ENCODE measurements around the gene RTN4. TPM values are rescaled to one million over a fixed set of nuclear protein-coding genes. Genes with fewer than 3 reads are reported as not detected.
"Not testable (repeated sequence)": the region's sequence is repeated elsewhere in the genome, so short reads cannot be mapped to it uniquely, and the experiment has no call there.

Gene RTN4
- total and polyA plus RNA-seq, 8 donors = 181 to 373 (median 200) TPM

DNA sequence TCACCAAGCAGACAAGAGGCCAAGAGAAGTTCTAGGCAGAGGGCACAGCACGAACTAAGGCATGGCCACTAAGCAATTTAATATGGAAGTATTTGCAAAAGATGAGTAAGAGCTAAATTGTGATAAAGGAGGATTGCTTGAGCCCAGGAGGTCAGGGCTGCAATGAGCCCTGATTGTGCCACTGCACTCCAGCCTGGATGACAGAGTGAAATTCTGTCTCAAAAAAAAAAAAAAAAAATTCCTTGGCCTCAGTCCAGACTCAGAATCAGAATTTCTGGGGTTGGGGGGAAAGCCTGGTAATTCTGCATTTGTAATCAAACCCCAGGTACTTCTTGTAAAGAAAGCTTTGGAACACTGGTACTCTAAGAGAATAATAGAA, 46.8 kb upstream of the RTN4 start:
- Histone ChIP-seq H3K4me1 (peaks cover 5 to 85% of the 10 kb centered on the region in 2 donors), H3K36me3 (no peaks in the 10 kb centered on the region), H3K27me3 (no peaks in the 10 kb centered on the region), H3K4me3 (no peak overlapping the region), H3K27ac (peak overlapping the region; percentile 30 to 53), H3K9me3 (no peaks in the 10 kb centered on the region)
- no peak for TF ChIP-seq CTCF (IDR thresholded peaks at IDR 0.05)
- no peak for ATAC-seq
- intact Hi-C loops (cut with DNase I) = no loop called here
- DNase-seq = no peak

DNA sequence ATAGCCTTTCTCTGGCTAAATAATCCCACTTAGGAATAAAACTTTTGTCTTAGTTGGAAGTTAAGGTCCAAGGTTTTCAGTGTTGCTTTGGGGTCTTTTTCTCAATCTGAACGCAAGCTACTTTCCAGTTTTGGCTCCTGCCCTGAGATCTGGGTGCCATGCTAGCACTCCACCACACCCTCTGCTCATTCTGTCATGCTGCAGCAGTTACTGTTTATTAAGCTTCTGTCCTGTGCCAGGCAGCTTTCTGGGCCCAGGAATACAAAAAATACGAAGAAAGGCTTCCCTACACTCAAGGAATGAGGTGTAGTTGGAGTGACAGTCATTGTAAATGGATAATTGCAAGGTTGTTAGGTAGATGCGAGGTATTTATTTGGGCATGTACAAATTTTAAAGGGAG, 46.3 kb upstream of the RTN4 start:
- no peak for TF ChIP-seq CTCF (IDR thresholded peaks at IDR 0.05)
- DNase-seq (no peak), ATAC-seq (no peak)
- Histone ChIP-seq H3K9me3 (no peaks in the 10 kb centered on the region), H3K27ac (peak overlapping the region in 1 of 2 donors; percentile 53), H3K36me3 (no peaks in the 10 kb centered on the region), H3K4me1 (peaks cover 5 to 84% of the 10 kb centered on the region in 2 donors), H3K4me3 (no peak overlapping the region), H3K27me3 (no peaks in the 10 kb centered on the region)
- intact Hi-C loops (cut with DNase I) = no loop called here

DNA sequence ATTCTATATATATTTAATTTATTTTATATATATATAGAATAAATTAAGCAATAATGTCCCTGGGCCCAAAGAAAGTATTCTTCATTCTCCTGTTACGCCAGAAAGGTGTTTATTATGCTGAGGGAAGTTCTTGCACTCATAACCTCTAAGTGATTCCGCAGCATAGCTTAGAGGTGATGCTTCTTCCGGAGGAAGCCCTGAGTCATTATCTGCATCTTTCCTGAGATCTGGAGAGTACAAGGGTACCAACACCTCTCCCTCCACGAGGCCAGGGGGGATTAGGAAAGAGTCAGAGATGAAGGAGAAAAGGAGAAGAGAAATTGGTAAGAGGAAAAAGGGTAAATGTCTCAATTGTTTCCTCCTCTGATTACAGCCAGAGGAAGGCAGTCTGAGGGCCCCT, 43.1 kb upstream of the RTN4 start:
- intact Hi-C loops (cut with DNase I) = no loop called here
- no peaks in the 10 kb centered on the region for H3K36me3 ChIP-seq
- H3K27me3 ChIP-seq = no peaks in the 10 kb centered on the region
- H3K9me3 ChIP-seq = no peaks in the 10 kb centered on the region
- H3K27ac ChIP-seq = peak overlapping the region in 1 of 2 donors; percentile 64
- no peak for ATAC-seq
- H3K4me3 ChIP-seq = no peak overlapping the region
- H3K4me1 ChIP-seq = peaks cover 0 to 60% of the 10 kb centered on the region in 2 donors
- no peak for DNase-seq
- TF ChIP-seq CTCF (IDR thresholded peaks at IDR 0.05) = no peak

GRCh38 chr2:55092439-55092838, 42.2 kb upstream of the RTN4 start:
- H3K4me3 ChIP-seq = no peak overlapping the region
- peaks cover 0 to 53% of the 10 kb centered on the region in 2 donors for H3K4me1 ChIP-seq
- H3K27me3 ChIP-seq = no peaks in the 10 kb centered on the region
- intact Hi-C loops (cut with DNase I) = no loop called here
- TF ChIP-seq CTCF (IDR thresholded peaks at IDR 0.05) = no peak
- DNase-seq (no peak), ATAC-seq (peak; percentile 89)
- no peaks in the 10 kb centered on the region for H3K36me3 ChIP-seq
- no peaks in the 10 kb centered on the region for H3K9me3 ChIP-seq
- peak overlapping the region in 1 of 2 donors; percentile 64 for H3K27ac ChIP-seq

- H3K4me3 ChIP-seq; ATAC-seq; intact Hi-C loops (cut with DNase I); H3K36me3 ChIP-seq; H3K27me3 ChIP-seq; H3K9me3 ChIP-seq; DNase-seq: not testable (repeated sequence)
- H3K4me1 ChIP-seq = peaks cover 0 to 46% of the 10 kb centered on the region in 2 donors
- H3K27ac ChIP-seq = peak overlapping the region in 1 of 2 donors; percentile 64
Measured at GRCh38 chr2:55091681-55092080, 41.4 kb upstream of the RTN4 start.

DNA sequence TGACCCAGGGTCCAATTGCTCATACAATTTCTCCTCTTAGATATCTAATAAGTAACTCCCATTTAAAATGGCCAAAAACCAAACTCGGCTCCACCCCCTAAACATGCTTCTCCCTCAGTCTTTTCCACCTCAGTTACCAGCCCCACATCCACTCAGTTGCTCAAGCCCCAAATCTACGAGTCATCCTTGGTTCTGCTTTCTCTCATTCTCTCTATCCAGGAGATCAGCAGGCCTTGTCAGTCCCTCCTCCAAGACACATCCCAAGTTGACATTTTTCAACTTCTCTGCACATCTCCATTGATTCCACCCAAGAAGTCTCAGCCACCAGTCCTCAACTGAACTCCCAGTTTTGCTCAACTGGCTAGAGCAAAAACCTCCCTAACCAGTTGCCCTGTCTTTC, 40.5 kb upstream of the RTN4 start:
- H3K9me3 ChIP-seq = no peaks in the 10 kb centered on the region
- H3K27me3 ChIP-seq = no peaks in the 10 kb centered on the region
- no peaks in the 10 kb centered on the region for H3K36me3 ChIP-seq
- H3K4me3 ChIP-seq = no peak overlapping the region
- DNase-seq (no peak), ATAC-seq (no peak)
- peaks cover 0 to 40% of the 10 kb centered on the region in 2 donors for H3K4me1 ChIP-seq
- no peak for TF ChIP-seq CTCF (IDR thresholded peaks at IDR 0.05)
- peak overlapping the region in 1 of 2 donors; percentile 23 for H3K27ac ChIP-seq
- intact Hi-C loops (cut with DNase I) = no loop called here

Measured in left lung (tissue), 10 donors.